K562 (cell line): Measurements from ENCODE around the gene TMED4. TPM values are rescaled to one million over a fixed set of nuclear protein-coding genes. Genes with fewer than 3 reads are reported as not detected.

Experiments used
- CC2D1A ChIP-seq: fragments of 450-650 bp; IDR thresholded peaks from 2 replicates; pipeline ENCODE4 v1.6.1; 2017; ENCODE audit warnings: mild to moderate bottlenecking
- CEBPB ChIP-seq: fragments of 450-650 bp; IDR thresholded peaks from 2 replicates; pipeline ENCODE4 v1.6.1; 2016; ENCODE audit warnings: missing genetic modification characterization, missing compliant biosample characterization
- CTCF ChIP-seq, 3 experiments: IDR thresholded peaks in 2 of 3; conservative IDR thresholded peaks in 1 of 3; 2 replicates each; pipeline ENCODE4 v1.5.1; 2011 to 2012; ENCODE audit warnings: low read length in 3 of 3, mild to moderate bottlenecking in 3 of 3, control low read depth in 2 of 3, improper control_type of control experiment in 1 of 3, inconsistent platforms in 1 of 3, low read depth in 1 of 3, mixed read lengths in 1 of 3, moderate library complexity in 1 of 3; ENCODE audit not compliant: insufficient read depth in 2 of 3
- FOXA1 ChIP-seq: fragments of 450-650 bp; IDR thresholded peaks from 2 replicates; pipeline ENCODE4 v1.6.1; 2016; ENCODE audit warnings: mild to moderate bottlenecking, borderline replicate concordance
- KLF6 ChIP-seq: fragments of 250-450 bp; sonication (Bioruptor Pico); IDR thresholded peaks from 2 replicates; pipeline ENCODE4 v1.4.0; 2020; ENCODE audit warnings: mild to moderate bottlenecking, moderate library complexity, borderline replicate concordance
- MAZ ChIP-seq, 2 experiments: fragments of 450-650 bp in 1 of 2; sonication (generic) in 1 of 2; formaldehyde crosslinking; IDR thresholded peaks in 1 of 2; conservative IDR thresholded peaks in 1 of 2; 2 replicates each; pipeline versions ENCODE4 v1.4.0 to v1.5.0; 2020; ENCODE audit warnings: mild to moderate bottlenecking in 1 of 2, missing genetic modification reagents in 1 of 2
- MTA3 ChIP-seq: fragments of 450-650 bp; formaldehyde crosslinking; IDR thresholded peaks from 2 replicates; pipeline ENCODE4 v1.6.1; 2017; ENCODE audit warnings: mild to moderate bottlenecking, borderline replicate concordance
- NBN ChIP-seq: fragments of 450-650 bp; IDR thresholded peaks from 2 replicates; pipeline ENCODE4 v1.6.1; 2016; ENCODE audit warnings: low read depth, mild to moderate bottlenecking
- PREB ChIP-seq: sonication (generic); formaldehyde crosslinking; IDR thresholded peaks from 2 replicates; pipeline ENCODE4 v1.8.1; 2023; ENCODE audit warnings: mild to moderate bottlenecking, missing genetic modification reagents
- PTTG1 ChIP-seq: fragments of 450-650 bp; IDR thresholded peaks from 2 replicates; pipeline ENCODE4 v1.6.1; 2016; ENCODE audit warnings: low read depth, mild to moderate bottlenecking, missing genetic modification characterization, missing compliant biosample characterization
- RB1 ChIP-seq: fragments of 450-650 bp; IDR thresholded peaks from 2 replicates; pipeline ENCODE4 v1.6.1; 2017; ENCODE audit warnings: low read depth, mild to moderate bottlenecking
- RBBP5 ChIP-seq: fragments of 200-600 bp; sonication (generic); IDR thresholded peaks from 2 replicates; pipeline ENCODE4 v1.6.1; 2012; ENCODE audit warnings: borderline replicate concordance, mild to moderate bottlenecking, low read length, control low read depth, inconsistent platforms; ENCODE audit not compliant: insufficient read depth, poor library complexity, severe bottlenecking
- RBM15 ChIP-seq: fragments of 200-400 bp; formaldehyde crosslinking; IDR thresholded peaks from 2 replicates; pipeline ENCODE4 v1.6.1; 2018; ENCODE audit warnings: mild to moderate bottlenecking, low read length, moderate library complexity; ENCODE audit not compliant: insufficient read depth
- RFX7 ChIP-seq: fragments of 250-450 bp; sonication (Bioruptor Pico); IDR thresholded peaks from 2 replicates; pipeline ENCODE4 v1.5.1; 2021; ENCODE audit warnings: mild to moderate bottlenecking
- SAFB2 ChIP-seq: fragments of 200-400 bp; formaldehyde crosslinking; IDR thresholded peaks from 2 replicates; pipeline ENCODE4 v1.6.1; 2018; ENCODE audit warnings: borderline replicate concordance, low read length, low read depth, moderate library complexity; ENCODE audit not compliant: severe bottlenecking
- SMARCA4 ChIP-seq: fragments of 450-650 bp; IDR thresholded peaks from 2 replicates; pipeline ENCODE4 v1.6.1; 2016
- TBP ChIP-seq: optimal IDR thresholded peaks from 2 replicates; pipeline ENCODE3; 2011; ENCODE audit warnings: low read depth, low read length, improper control_type of control experiment
- TEAD4 ChIP-seq, 2 experiments: sonication (generic) in 1 of 2; formaldehyde crosslinking in 1 of 2; IDR thresholded peaks; 2 replicates each; pipeline versions ENCODE4 v1.6.1 to v1.8.0; 2012 to 2022; ENCODE audit warnings: borderline replicate concordance in 1 of 2, inconsistent platforms in 1 of 2, low read length in 1 of 2, mild to moderate bottlenecking in 1 of 2, missing genetic modification reagents in 1 of 2
- THRAP3 ChIP-seq: fragments of 450-650 bp; IDR thresholded peaks from 2 replicates; pipeline ENCODE4 v1.6.1; 2016; ENCODE audit warnings: mild to moderate bottlenecking, inconsistent platforms, borderline replicate concordance
- ZNF644 ChIP-seq: fragments of 200-800 bp; sonication (Bioruptor generic); IDR thresholded peaks from 2 replicates; pipeline ENCODE4 v1.6.1; 2016; ENCODE audit warnings: low read depth, missing genetic modification characterization, missing compliant biosample characterization
- polyA plus RNA-seq, 8 experiments: library from polyadenylated mRNA; depleted of rRNA in 4 of 8; stranded (reverse) in 5 of 8; unstranded in 3 of 8; fragments of >200 nt; fragmentation: Nextera tagmentation in 2 of 8; fragmentation: Illumina TruSeq in 1 of 8; extraction: Ambion mirVana in 2 of 8; extraction: Trizol in 1 of 8; gene quantifications; 2 replicates each; pipeline versions ENCODE4 v1.2.1 to v1.2.3, GENCODE V29; 2011 to 2014; ENCODE audit warnings: inconsistent platforms in 1 of 8, missing spikeins in 1 of 8
- total RNA-seq, 7 experiments: library from RNA; depleted of rRNA in 6 of 7; stranded (reverse); fragments of >200 nt in 6 of 7; fragmentation: Illumina TruSeq in 2 of 7; extraction: Trizol in 2 of 7; gene quantifications; 2 replicates each; pipeline versions ENCODE4 v1.2.1 to v1.2.3, GENCODE V29; 2011 to 2021; ENCODE audit warnings: low replicate concordance in 1 of 7
- TF ChIP-seq, protein P1 (sequence below): sonication (generic); formaldehyde crosslinking; IDR thresholded peaks from 2 replicates; pipeline ENCODE4 v1.8.1; 2023; ENCODE audit warnings: mild to moderate bottlenecking, missing genetic modification reagents

The TMED4 gene
- total and polyA plus RNA-seq, 9 of the 15 experiments (the other 6 are each of a cell fraction or from before 2014, with no cell fraction given), result 20.3 to 64.0 (median 42.1) TPM

- TF ChIP-seq, protein P1, sequence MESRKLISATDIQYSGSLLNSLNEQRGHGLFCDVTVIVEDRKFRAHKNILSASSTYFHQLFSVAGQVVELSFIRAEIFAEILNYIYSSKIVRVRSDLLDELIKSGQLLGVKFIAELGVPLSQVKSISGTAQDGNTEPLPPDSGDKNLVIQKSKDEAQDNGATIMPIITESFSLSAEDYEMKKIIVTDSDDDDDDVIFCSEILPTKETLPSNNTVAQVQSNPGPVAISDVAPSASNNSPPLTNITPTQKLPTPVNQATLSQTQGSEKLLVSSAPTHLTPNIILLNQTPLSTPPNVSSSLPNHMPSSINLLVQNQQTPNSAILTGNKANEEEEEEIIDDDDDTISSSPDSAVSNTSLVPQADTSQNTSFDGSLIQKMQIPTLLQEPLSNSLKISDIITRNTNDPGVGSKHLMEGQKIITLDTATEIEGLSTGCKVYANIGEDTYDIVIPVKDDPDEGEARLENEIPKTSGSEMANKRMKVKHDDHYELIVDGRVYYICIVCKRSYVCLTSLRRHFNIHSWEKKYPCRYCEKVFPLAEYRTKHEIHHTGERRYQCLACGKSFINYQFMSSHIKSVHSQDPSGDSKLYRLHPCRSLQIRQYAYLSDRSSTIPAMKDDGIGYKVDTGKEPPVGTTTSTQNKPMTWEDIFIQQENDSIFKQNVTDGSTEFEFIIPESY (CRISPR knock-in tag), result peak; percentile 38; the same call in 1 of the 2 replicates
- TF ChIP-seq FOXA1 (no peak), CEBPB (0 out of 2 replicates have a peak, but pooled peaks have one; percentile 25), KLF6 (CRISPR knock-in tag) (no peak), RBBP5 (no peak), PREB (no peak), TBP (no peak), MTA3 (no peak), CTCF (IDR thresholded peaks at IDR 0.05 in 2 of 3, conservative IDR thresholded peaks at IDR 0.05 in 1 of 3; ENCODE audit: insufficient read depth in 2 of 3, low read depth in 1 of 3, low read length in 3 of 3) (peak; percentile 44 to 82 (median 59); a peak in 5 of 6 replicates), RFX7 (CRISPR knock-in tag) (no peak), ZNF644 (tag) (no peak), MAZ (CRISPR knock-in tag; conservative IDR thresholded peaks at IDR 0.05 in 1 of 2, IDR thresholded peaks at IDR 0.05 in 1 of 2) (0 out of 4 replicates have a peak, but pooled peaks of 1 of the 2 experiments have one; percentile 25), SMARCA4 (no peak), NBN (no peak), CC2D1A (0 out of 2 replicates have a peak, but pooled peaks have one; percentile 40), TEAD4 (IDR thresholded peaks at IDR 0.05; ENCODE audit: low read length) (no peak), TEAD4 (CRISPR knock-in tag; IDR thresholded peaks at IDR 0.05; ENCODE audit: borderline replicate concordance) (no peak), RBM15 (no peak), THRAP3 (no peak), RB1 (no peak), PTTG1 (tag) (no peak), SAFB2 (no peak)
Observed at GRCh38 chr7:44587843-44588711, 6.0 kb upstream of the TMED4 start (continued).
